ENCODE results near the gene CHMP1A. TPM values are rescaled to one million over a fixed set of nuclear protein-coding genes. Genes with fewer than 3 reads are reported as not detected.

The CHMP1A gene
- total RNA-seq, 3 donors from 2014 or later (not counting 1 experiment from before 2014, with no cell fraction given), result 124 to 135 (median 134) TPM

DNA sequence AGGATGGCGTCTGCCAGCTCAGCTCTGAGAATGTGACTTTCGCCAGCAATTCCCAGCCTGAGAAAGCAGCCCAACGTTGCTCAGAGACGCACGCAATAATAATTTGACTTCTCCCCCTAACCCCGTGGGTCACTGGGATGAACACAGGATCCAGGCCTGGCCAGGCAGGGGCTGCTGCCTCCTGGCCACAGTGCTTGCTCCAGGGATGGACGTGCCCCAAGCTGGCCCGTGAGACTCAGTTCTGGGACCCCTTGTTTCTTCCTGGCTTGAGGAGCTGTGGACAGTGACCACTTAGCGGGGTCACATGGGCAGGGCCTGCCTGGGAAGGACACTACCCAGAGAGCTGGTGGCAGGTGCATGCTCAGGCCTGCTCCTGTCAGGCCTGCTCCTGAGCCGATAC lies 57.6 kb downstream of the CHMP1A start:
- no peaks in the 10 kb centered on the region for H3K9me3 ChIP-seq (ENCODE audit: control insufficient read depth, insufficient read depth, low read length)
- H3K4me1 ChIP-seq (ENCODE audit: control insufficient read depth, insufficient read depth, low read length), result peaks cover 17% of the 10 kb centered on the region
- Mint-ChIP-seq H3K4me3 (no peak overlapping the region), H3K27me3 (ENCODE audit: low read depth in 2 of 2) (no peaks in the 10 kb centered on the region), H3K4me1 (peaks cover 7 to 15% of the 10 kb centered on the region in 2 donors), H3K36me3 (no peaks in the 10 kb centered on the region), H3K27ac (no peak overlapping the region), H3K9me3 (no peaks in the 10 kb centered on the region)
- no peaks in the 10 kb centered on the region for H3K27me3 ChIP-seq (ENCODE audit: control insufficient read depth, insufficient read depth, low read length)
- no peak overlapping the region for H3K4me3 ChIP-seq (ENCODE audit: low read length)
- DNase-seq (no peak), ATAC-seq (no peak)
- TF ChIP-seq, protein P1, sequence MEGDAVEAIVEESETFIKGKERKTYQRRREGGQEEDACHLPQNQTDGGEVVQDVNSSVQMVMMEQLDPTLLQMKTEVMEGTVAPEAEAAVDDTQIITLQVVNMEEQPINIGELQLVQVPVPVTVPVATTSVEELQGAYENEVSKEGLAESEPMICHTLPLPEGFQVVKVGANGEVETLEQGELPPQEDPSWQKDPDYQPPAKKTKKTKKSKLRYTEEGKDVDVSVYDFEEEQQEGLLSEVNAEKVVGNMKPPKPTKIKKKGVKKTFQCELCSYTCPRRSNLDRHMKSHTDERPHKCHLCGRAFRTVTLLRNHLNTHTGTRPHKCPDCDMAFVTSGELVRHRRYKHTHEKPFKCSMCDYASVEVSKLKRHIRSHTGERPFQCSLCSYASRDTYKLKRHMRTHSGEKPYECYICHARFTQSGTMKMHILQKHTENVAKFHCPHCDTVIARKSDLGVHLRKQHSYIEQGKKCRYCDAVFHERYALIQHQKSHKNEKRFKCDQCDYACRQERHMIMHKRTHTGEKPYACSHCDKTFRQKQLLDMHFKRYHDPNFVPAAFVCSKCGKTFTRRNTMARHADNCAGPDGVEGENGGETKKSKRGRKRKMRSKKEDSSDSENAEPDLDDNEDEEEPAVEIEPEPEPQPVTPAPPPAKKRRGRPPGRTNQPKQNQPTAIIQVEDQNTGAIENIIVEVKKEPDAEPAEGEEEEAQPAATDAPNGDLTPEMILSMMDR (IDR thresholded peaks at IDR 0.05), result no peak
- no peak overlapping the region for H3K27ac ChIP-seq (ENCODE audit: low read length)
- intact Hi-C loops (cut with micrococcal nuclease), result no loop called here
- no peaks in the 10 kb centered on the region for H3K36me3 ChIP-seq (ENCODE audit: control insufficient read depth, insufficient read depth, low read length)
- WGBS (ENCODE audit: insufficient coverage), result 94% methylated on average over 10 of the region's 10 CpGs

- WGBS (ENCODE audit: insufficient coverage), result 30% methylated on average over 7 of the region's 8 CpGs
- Mint-ChIP-seq H3K36me3 (no peaks in the 10 kb centered on the region), H3K9me3 (no peaks in the 10 kb centered on the region), H3K4me1 (peaks cover 7 to 15% of the 10 kb centered on the region in 2 donors), H3K4me3 (no peak overlapping the region), H3K27me3 (ENCODE audit: low read depth in 2 of 2) (no peaks in the 10 kb centered on the region), H3K27ac (no peak overlapping the region)
- no peak for ATAC-seq
- Histone ChIP-seq H3K4me3 (ENCODE audit: low read length) (no peak overlapping the region), H3K9me3 (ENCODE audit: control insufficient read depth, insufficient read depth, low read length) (no peaks in the 10 kb centered on the region), H3K27ac (ENCODE audit: low read length) (no peak overlapping the region), H3K36me3 (ENCODE audit: control insufficient read depth, insufficient read depth, low read length) (no peaks in the 10 kb centered on the region), H3K27me3 (ENCODE audit: control insufficient read depth, insufficient read depth, low read length) (no peaks in the 10 kb centered on the region), H3K4me1 (ENCODE audit: control insufficient read depth, insufficient read depth, low read length) (peaks cover 21% of the 10 kb centered on the region)
- TF ChIP-seq, protein P1 (IDR thresholded peaks at IDR 0.05), result no peak
- intact Hi-C loops (cut with micrococcal nuclease), result no loop called here
- peak in 1 of 2 donors; percentile 57 for DNase-seq
Measured at GRCh38 chr16:89599451-89599858, 58.1 kb downstream of the CHMP1A start.

GRCh38 chr16:89598199-89598598 lies 59.3 kb downstream of the CHMP1A start:
- Histone ChIP-seq H3K27ac (ENCODE audit: low read length) (no peak overlapping the region), H3K27me3 (ENCODE audit: control insufficient read depth, insufficient read depth, low read length) (no peaks in the 10 kb centered on the region), H3K4me1 (ENCODE audit: control insufficient read depth, insufficient read depth, low read length) (peaks cover 33% of the 10 kb centered on the region), H3K36me3 (ENCODE audit: control insufficient read depth, insufficient read depth, low read length) (no peaks in the 10 kb centered on the region), H3K9me3 (ENCODE audit: control insufficient read depth, insufficient read depth, low read length) (no peaks in the 10 kb centered on the region), H3K4me3 (ENCODE audit: low read length) (no peak overlapping the region)
- no peak for DNase-seq
- H3K27me3 Mint-ChIP-seq (ENCODE audit: low read depth in 2 of 2), result no peaks in the 10 kb centered on the region
- ATAC-seq, result no peak
- intact Hi-C loops (cut with micrococcal nuclease), result no loop called here
- no peaks in the 10 kb centered on the region for H3K9me3 Mint-ChIP-seq
- H3K4me3 Mint-ChIP-seq, result no peak overlapping the region
- TF ChIP-seq, protein P1 (IDR thresholded peaks at IDR 0.05), result no peak
- no peaks in the 10 kb centered on the region for H3K36me3 Mint-ChIP-seq
- WGBS (ENCODE audit: insufficient coverage), result 60% methylated on average over 2 of the region's 14 CpGs
- no peak overlapping the region for H3K27ac Mint-ChIP-seq
- peaks cover 13 to 22% of the 10 kb centered on the region in 2 donors for H3K4me1 Mint-ChIP-seq

- 94% methylated on average over 19 of the region's 19 CpGs for WGBS (ENCODE audit: insufficient coverage)
- no peak overlapping the region for H3K4me3 ChIP-seq (ENCODE audit: low read length)
- H3K9me3 ChIP-seq (ENCODE audit: control insufficient read depth, insufficient read depth, low read length), result no peaks in the 10 kb centered on the region
- TF ChIP-seq, protein P1 (IDR thresholded peaks at IDR 0.05), result no peak
- H3K27me3 ChIP-seq (ENCODE audit: control insufficient read depth, insufficient read depth, low read length), result no peaks in the 10 kb centered on the region
- H3K4me1 ChIP-seq (ENCODE audit: control insufficient read depth, insufficient read depth, low read length), result peaks cover 24% of the 10 kb centered on the region
- no peak overlapping the region for H3K4me3 Mint-ChIP-seq
- H3K9me3 Mint-ChIP-seq, result no peaks in the 10 kb centered on the region
- no peaks in the 10 kb centered on the region for H3K36me3 ChIP-seq (ENCODE audit: control insufficient read depth, insufficient read depth, low read length)
- H3K36me3 Mint-ChIP-seq, result no peaks in the 10 kb centered on the region
- peaks cover 6 to 11% of the 10 kb centered on the region in 2 donors for H3K4me1 Mint-ChIP-seq
- no peak for DNase-seq
- ATAC-seq, result no peak
- no peak overlapping the region for H3K27ac ChIP-seq (ENCODE audit: low read length)
- no peaks in the 10 kb centered on the region for H3K27me3 Mint-ChIP-seq (ENCODE audit: low read depth in 2 of 2)
- intact Hi-C loops (cut with micrococcal nuclease), result no loop called here
- H3K27ac Mint-ChIP-seq, result no peak overlapping the region
Measured at GRCh38 chr16:89596957-89597649, 60.4 kb downstream of the CHMP1A start.
